Ovary (tissue), 3 donors: ENCODE data around the gene CBLN4.

Experiments
- EP300 ChIP-seq: sonication (generic); formaldehyde crosslinking; IDR thresholded peaks from one replicate; pipeline ENCODE4 v1.6.1; 2017; ENCODE audit warnings: antibody characterized with exemption
- POLR2A ChIP-seq: fragments of 450-650 bp; IDR thresholded peaks from one replicate; pipeline ENCODE4 v1.6.1; 2017; ENCODE audit warnings: antibody characterized with exemption, mild to moderate bottlenecking, moderate library complexity
- TF ChIP-seq, protein P1 (sequence below), 3 donors: fragments of 450-650 bp in 2 of 3; fragments of 200-600 bp in 1 of 3; IDR thresholded peaks; one replicate each; pipeline versions ENCODE4 v1.5.1 to v1.8.0; 2016 to 2022; ENCODE audit warnings: antibody characterized with exemption in 3 of 3, mild to moderate bottlenecking in 1 of 3
- donor health status: DM: no; HTN: no; CAD: no.

DNA sequence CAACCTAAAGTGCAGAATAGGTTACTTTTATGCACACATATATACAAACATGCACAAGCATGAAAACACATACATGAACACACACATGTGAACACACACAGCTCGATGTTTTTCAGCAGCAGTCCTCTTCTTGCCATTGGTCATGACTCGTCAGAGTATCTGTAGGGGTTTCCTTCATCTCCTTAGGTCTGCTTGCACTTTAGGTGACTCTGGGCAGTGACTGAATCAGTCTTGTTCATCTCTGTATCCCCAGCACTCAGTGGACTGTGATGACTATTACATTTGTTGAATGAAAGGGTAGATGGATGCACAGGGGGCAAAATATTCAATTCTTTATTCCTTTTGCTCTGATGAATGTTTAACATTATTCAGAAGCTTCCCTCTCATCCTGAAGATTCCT, 26.8 kb downstream of the CBLN4 start:
- TF ChIP-seq POLR2A (no peak), EP300 (no peak)
- TF ChIP-seq, protein P1, sequence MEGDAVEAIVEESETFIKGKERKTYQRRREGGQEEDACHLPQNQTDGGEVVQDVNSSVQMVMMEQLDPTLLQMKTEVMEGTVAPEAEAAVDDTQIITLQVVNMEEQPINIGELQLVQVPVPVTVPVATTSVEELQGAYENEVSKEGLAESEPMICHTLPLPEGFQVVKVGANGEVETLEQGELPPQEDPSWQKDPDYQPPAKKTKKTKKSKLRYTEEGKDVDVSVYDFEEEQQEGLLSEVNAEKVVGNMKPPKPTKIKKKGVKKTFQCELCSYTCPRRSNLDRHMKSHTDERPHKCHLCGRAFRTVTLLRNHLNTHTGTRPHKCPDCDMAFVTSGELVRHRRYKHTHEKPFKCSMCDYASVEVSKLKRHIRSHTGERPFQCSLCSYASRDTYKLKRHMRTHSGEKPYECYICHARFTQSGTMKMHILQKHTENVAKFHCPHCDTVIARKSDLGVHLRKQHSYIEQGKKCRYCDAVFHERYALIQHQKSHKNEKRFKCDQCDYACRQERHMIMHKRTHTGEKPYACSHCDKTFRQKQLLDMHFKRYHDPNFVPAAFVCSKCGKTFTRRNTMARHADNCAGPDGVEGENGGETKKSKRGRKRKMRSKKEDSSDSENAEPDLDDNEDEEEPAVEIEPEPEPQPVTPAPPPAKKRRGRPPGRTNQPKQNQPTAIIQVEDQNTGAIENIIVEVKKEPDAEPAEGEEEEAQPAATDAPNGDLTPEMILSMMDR (IDR thresholded peaks at IDR 0.05) = no peak
